Measurements from ENCODE around the gene BBS7. TPM values are rescaled to one million over a fixed set of nuclear protein-coding genes. Genes with fewer than 3 reads are reported as not detected.

BBS7 gene
- total and polyA plus RNA-seq, 2 donors (not counting 3 experiments of a cell fraction or from before 2014, with no cell fraction given), result 20.0 to 21.7 TPM

GRCh38 chr4:121800638-121800960, 69.7 kb downstream of the BBS7 start:
- peak overlapping the region; percentile 95 for H3K9ac ChIP-seq (replicated peaks; ENCODE audit: extremely low read depth, insufficient read depth, low read length)
- H3K9me3 ChIP-seq (replicated peaks; ENCODE audit: control insufficient read depth, insufficient read depth, low read length), result no peaks in the 10 kb centered on the region
- H3K27ac ChIP-seq (ENCODE audit: insufficient read depth, low read depth, low read length), result peak overlapping the region; percentile 80
- ChIA-PET POLR2A (interaction anchor here (1.3 kb wide), 1 partner anchor 11 kb away, joined by 3 read pairs; no protein-coding TSS in a partner anchor), CTCF (interaction anchor here (0.8 to 1.4 kb wide), 2 partner anchors 20 to 24 kb away, joined by 3 to 4 read pairs; no protein-coding TSS in a partner anchor)
- H4K20me1 ChIP-seq (replicated peaks; ENCODE audit: control insufficient read depth, extremely low read depth, insufficient read depth, low read length), result no peaks in the 10 kb centered on the region
- peaks cover 15% of the 10 kb centered on the region for H3K79me2 ChIP-seq (ENCODE audit: control insufficient read depth, insufficient read depth, low read length)
- FAIRE-seq (peak; percentile 28), DNase-seq (ENCODE audit: low read depth, low spot score) (no peak)
- dilution Hi-C loops (cut with MboI; ENCODE audit: extremely low pct_ligation_motif_present, low sequenced_read_pairs), result no loop called here
- H3K4me3 ChIP-seq (replicated peaks in 1 of 3; ENCODE audit: insufficient read depth in 1 of 3, low read depth in 1 of 3, low read length in 3 of 3), result peak overlapping the region; percentile 84 to 93 (median 84)
- BruUV-seq (replicated peaks), result TSS peak; percentile 99
- H2AFZ ChIP-seq (ENCODE audit: low read depth, low read length), result peak overlapping the region; percentile 86
- H3K36me3 ChIP-seq (ENCODE audit: control insufficient read depth in 2 of 2, extremely low read depth in 1 of 2, insufficient read depth in 2 of 2, low read length in 2 of 2), result peaks cover 1 to 3% of the 10 kb centered on the region in 2 experiments
- H3K9me1 ChIP-seq (replicated peaks; ENCODE audit: control insufficient read depth, extremely low read depth, insufficient read depth, low read length), result no peaks in the 10 kb centered on the region
- H3K4me1 ChIP-seq (ENCODE audit: control insufficient read depth, extremely low read depth, insufficient read depth, low read length), result peaks cover 11% of the 10 kb centered on the region
- intact Hi-C loops (cut with micrococcal nuclease), result no loop called here
- peak overlapping the region; percentile 87 for H3K4me2 ChIP-seq (ENCODE audit: insufficient read depth, low read length)
- TF ChIP-seq POLR2AphosphoS5 (IDR thresholded peaks at IDR 0.05; ENCODE audit: insufficient read depth, low read depth, low read length) (no peak), JUN (IDR thresholded peaks at IDR 0.05; ENCODE audit: borderline replicate concordance, insufficient read depth, insufficient read length, low read depth) (no peak), GATA2 (IDR thresholded peaks at IDR 0.05; ENCODE audit: insufficient read depth, insufficient read length, low read depth, low read length) (no peak), POLR2A (IDR thresholded peaks at IDR 0.05; ENCODE audit: low read depth, low read length) (no peak), FOS (IDR thresholded peaks at IDR 0.05; ENCODE audit: borderline replicate concordance, insufficient read depth, low read length) (no peak), MYC (IDR thresholded peaks at IDR 0.05; ENCODE audit: low read depth, low read length) (no peak), MAX (IDR thresholded peaks at IDR 0.05; ENCODE audit: insufficient read depth, insufficient read length) (no peak), EZH2 (IDR thresholded peaks at IDR 0.05; ENCODE audit: borderline replicate concordance, low read depth, low read length, severe bottlenecking) (no peak), CTCF (IDR thresholded peaks at IDR 0.05; ENCODE audit: extremely low read depth in 1 of 2, insufficient read depth in 1 of 2, low read depth in 1 of 2, low read length in 2 of 2) (no peak)
- H3K27me3 ChIP-seq (ENCODE audit: control insufficient read depth in 2 of 2, insufficient read depth in 2 of 2, low read length in 2 of 2), result no peaks in the 10 kb centered on the region
